Measurements from ENCODE around the gene IQUB. TPM values are rescaled to one million over a fixed set of nuclear protein-coding genes. Genes with fewer than 3 reads are reported as not detected.

Gene IQUB
- total RNA-seq, 2 donors from 2014 or later, result 1.3 to 1.6 TPM

DNA sequence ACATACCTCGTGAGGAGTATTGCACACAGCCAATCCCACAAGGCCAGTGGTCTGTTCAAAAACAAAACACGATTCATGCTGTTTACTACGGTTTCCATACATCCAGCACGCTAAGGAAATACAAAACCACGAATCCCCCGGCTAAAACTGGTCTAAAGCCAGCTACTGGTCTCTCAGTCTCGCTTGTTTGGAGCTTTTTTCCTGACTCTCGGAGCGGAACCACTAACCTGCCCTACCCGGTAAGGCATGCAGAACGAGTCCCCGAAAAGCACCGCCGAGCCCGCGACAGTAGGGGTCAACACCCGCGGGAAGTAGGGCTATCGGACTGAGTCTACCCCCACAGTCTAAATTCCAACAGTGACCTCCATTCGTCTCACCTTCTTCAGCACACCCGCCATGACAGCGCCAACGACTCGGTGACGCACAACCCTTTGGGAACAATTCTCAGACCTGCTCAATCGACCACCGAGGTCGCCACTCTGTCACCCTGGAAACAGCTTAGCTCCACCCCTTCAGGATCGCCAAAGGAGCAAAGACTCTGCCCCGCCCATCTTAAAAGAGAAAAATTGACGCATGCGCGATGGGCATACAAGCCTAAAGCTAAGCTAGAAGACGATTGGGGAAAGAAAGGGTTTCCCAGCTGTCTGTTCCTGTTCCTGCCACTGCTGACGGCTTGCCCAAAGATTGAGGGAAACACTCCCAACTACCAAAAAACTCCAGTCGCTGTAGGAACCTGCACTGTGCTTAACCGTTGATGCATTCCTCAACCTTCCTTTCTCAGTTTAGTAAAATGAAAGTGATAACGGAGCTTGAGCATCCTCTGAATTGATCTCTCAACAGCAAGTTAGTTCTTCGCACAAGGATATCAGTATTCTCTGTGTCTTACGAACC lies 23.2 kb upstream of the IQUB start, which contains the start of gene NDUFA5:
TSS of gene NDUFA5 (minus strand) at position 421 of the 891 bp plus-strand sequence. CDS start at position 398, 23 bp downstream.
- no peaks in the 10 kb centered on the region for H3K9me3 ChIP-seq
- intact Hi-C loops (cut with DNase I), result no loop called here
- ATAC-seq, result peak; percentile 100
- peak within 1 kb of the TSS; percentile 78 to 94 (median 83) for H3K27ac ChIP-seq
- peak; percentile 98 to 100 (median 99) for DNase-seq
- WGBS, 2 donors, result 0% methylated on average over 30 to 40 of the region's 40 CpGs
- peak within 1 kb of the TSS; percentile 51 to 81 for H3K4me3 ChIP-seq
- H3K27me3 ChIP-seq, result no peaks in the 10 kb centered on the region
- peaks cover 19% of the 10 kb centered on the region for H3K4me1 ChIP-seq
- no peaks in the 10 kb centered on the region for H3K36me3 ChIP-seq (replicated peaks in 1 of 2; ENCODE audit: insufficient read depth in 1 of 2, low read depth in 2 of 2)
- peak; percentile 32 to 82 (median 80) for TF ChIP-seq POLR2A (IDR thresholded peaks at IDR 0.05)
- TF ChIP-seq, protein P1, sequence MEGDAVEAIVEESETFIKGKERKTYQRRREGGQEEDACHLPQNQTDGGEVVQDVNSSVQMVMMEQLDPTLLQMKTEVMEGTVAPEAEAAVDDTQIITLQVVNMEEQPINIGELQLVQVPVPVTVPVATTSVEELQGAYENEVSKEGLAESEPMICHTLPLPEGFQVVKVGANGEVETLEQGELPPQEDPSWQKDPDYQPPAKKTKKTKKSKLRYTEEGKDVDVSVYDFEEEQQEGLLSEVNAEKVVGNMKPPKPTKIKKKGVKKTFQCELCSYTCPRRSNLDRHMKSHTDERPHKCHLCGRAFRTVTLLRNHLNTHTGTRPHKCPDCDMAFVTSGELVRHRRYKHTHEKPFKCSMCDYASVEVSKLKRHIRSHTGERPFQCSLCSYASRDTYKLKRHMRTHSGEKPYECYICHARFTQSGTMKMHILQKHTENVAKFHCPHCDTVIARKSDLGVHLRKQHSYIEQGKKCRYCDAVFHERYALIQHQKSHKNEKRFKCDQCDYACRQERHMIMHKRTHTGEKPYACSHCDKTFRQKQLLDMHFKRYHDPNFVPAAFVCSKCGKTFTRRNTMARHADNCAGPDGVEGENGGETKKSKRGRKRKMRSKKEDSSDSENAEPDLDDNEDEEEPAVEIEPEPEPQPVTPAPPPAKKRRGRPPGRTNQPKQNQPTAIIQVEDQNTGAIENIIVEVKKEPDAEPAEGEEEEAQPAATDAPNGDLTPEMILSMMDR (IDR thresholded peaks at IDR 0.05), result no peak

DNA sequence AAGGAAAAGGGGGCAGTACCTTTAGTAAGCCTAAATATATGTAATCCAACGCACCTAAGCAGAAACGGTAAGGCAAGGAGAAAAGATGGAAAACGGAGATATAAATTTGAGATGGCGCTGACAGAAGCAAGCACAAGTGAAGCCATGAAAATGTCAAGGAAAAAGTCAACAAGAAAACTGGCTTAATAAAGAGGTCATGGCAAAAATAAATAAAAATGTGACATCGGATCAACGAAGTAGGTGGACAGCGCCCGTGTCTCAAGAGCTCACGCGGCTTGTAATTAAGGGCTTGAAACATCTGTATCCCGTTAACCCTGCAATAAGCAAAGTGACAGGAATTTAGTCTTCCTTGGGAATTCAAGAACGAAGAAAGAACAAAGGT lies 22.6 kb upstream of the IQUB start:
- no peaks in the 10 kb centered on the region for H3K27me3 ChIP-seq
- TF ChIP-seq, protein P1 (IDR thresholded peaks at IDR 0.05), result no peak
- TF ChIP-seq POLR2A (IDR thresholded peaks at IDR 0.05), result no peak
- intact Hi-C loops (cut with DNase I), result no loop called here
- DNase-seq (no peak), ATAC-seq (peak; percentile 3)
- peak overlapping the region; percentile 51 to 81 for H3K4me3 ChIP-seq
- H3K4me1 ChIP-seq, result peaks cover 19% of the 10 kb centered on the region
- no peaks in the 10 kb centered on the region for H3K36me3 ChIP-seq (replicated peaks in 1 of 2; ENCODE audit: insufficient read depth in 1 of 2, low read depth in 2 of 2)
- H3K9me3 ChIP-seq, result no peaks in the 10 kb centered on the region
- peak overlapping the region; percentile 78 to 94 (median 83) for H3K27ac ChIP-seq
- 1 to 2% methylated on average over 12 of the region's 12 CpGs for WGBS, 2 donors

GRCh38 chr7:123555484-123555883 lies 21.1 kb upstream of the IQUB start:
- intact Hi-C loops (cut with DNase I), result no loop called here
- no peaks in the 10 kb centered on the region for H3K36me3 ChIP-seq (replicated peaks in 1 of 2; ENCODE audit: insufficient read depth in 1 of 2, low read depth in 2 of 2)
- no peak for DNase-seq
- no peak overlapping the region for H3K27ac ChIP-seq
- peaks cover 19% of the 10 kb centered on the region for H3K4me1 ChIP-seq
- H3K4me3 ChIP-seq, result no peak overlapping the region
- no peaks in the 10 kb centered on the region for H3K9me3 ChIP-seq
- no peak for TF ChIP-seq POLR2A (IDR thresholded peaks at IDR 0.05)
- TF ChIP-seq, protein P1 (IDR thresholded peaks at IDR 0.05), result no peak
- ATAC-seq, result no peak
- H3K27me3 ChIP-seq, result no peaks in the 10 kb centered on the region

DNA sequence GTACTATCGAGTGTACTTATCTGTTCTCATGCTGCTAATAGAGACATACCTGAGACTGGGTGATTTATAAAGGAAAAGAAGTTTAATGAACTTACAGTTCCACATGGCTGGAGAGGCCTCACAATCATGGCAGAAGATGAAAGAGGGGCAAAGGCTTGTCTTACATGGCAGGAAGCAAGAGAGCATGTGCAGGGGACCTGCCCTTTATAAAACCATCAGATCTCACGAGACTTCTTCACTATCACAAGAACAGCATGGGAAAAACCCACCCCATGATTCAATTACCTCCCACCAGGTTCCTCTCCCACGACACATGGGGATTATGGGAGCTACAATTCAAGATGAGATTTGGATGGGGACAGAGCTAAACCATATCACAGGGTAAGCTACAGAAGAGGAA lies 18.8 kb upstream of the IQUB start:
- Histone ChIP-seq H3K9me3 (no peaks in the 10 kb centered on the region), H3K4me3 (no peak overlapping the region), H3K27ac (no peak overlapping the region), H3K27me3 (no peaks in the 10 kb centered on the region), H3K36me3 (replicated peaks in 1 of 2; ENCODE audit: insufficient read depth in 1 of 2, low read depth in 2 of 2) (no peaks in the 10 kb centered on the region), H3K4me1 (peaks cover 19% of the 10 kb centered on the region)
- TF ChIP-seq POLR2A (IDR thresholded peaks at IDR 0.05), result no peak
- TF ChIP-seq, protein P1 (IDR thresholded peaks at IDR 0.05), result no peak
- WGBS, 2 donors, result 88% methylated on average over 3 of the region's 3 CpGs
- ATAC-seq, result no peak
- intact Hi-C loops (cut with DNase I), result no loop called here
- DNase-seq, result no peak

All from body of pancreas (tissue), 4 donors.